C4-2B (cell line): ENCODE measurements around the gene MELK.

Experiments
- ZFX ChIP-seq: fragments of 450-650 bp; IDR thresholded peaks from 2 replicates; pipeline ENCODE4 v1.6.1; 2017
- TF ChIP-seq, protein P1 (sequence below): fragments of 450-650 bp; conservative IDR thresholded peaks from 2 replicates; pipeline ENCODE4 v1.5.1; 2017; ENCODE audit warnings: mild to moderate bottlenecking

DNA sequence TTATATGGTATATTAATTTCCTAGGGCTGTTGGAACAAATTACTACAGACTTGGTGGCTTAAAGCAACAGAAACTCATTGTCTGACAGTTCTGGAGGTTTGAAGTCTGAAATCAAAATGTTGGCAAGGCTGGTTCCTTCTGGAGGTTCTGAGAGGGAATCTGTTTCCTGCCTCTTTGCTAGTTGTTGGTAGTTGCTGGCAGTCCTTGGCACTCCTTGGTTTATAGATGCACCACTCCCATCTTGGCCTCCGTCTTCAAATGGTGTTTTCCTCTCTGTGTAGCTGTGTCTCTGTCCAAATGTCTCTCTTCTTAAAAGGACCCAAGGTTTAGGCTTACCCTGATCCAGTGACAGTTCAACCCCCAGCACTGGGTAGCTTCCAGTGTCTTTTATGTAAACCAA, 17.5 kb downstream of the MELK start:
- TF ChIP-seq, protein P1, sequence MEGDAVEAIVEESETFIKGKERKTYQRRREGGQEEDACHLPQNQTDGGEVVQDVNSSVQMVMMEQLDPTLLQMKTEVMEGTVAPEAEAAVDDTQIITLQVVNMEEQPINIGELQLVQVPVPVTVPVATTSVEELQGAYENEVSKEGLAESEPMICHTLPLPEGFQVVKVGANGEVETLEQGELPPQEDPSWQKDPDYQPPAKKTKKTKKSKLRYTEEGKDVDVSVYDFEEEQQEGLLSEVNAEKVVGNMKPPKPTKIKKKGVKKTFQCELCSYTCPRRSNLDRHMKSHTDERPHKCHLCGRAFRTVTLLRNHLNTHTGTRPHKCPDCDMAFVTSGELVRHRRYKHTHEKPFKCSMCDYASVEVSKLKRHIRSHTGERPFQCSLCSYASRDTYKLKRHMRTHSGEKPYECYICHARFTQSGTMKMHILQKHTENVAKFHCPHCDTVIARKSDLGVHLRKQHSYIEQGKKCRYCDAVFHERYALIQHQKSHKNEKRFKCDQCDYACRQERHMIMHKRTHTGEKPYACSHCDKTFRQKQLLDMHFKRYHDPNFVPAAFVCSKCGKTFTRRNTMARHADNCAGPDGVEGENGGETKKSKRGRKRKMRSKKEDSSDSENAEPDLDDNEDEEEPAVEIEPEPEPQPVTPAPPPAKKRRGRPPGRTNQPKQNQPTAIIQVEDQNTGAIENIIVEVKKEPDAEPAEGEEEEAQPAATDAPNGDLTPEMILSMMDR = no peak
- TF ChIP-seq ZFX = no peak
